ENCODE data around the gene SLX4. TPM values are rescaled to one million over a fixed set of nuclear protein-coding genes. Genes with fewer than 3 reads are reported as not detected.

Gene SLX4
- total RNA-seq, 1 experiment from 2014 or later, result 5.9 TPM

GRCh38 chr16:3577302-3577752 lies 34.1 kb downstream of the SLX4 start, which contains the start of gene NLRC3:
NLRC3 (minus strand) TSS chr16:3577403; CDS start chr16:3565036, 12,367 bp downstream.
- CTCF ChIA-PET, result no interaction called here
- peaks cover 7% of the 10 kb centered on the region for H3K36me3 Mint-ChIP-seq (ENCODE audit: insufficient read depth, unreplicated experiment)
- DNase-seq (ENCODE audit: unreplicated experiment), result no peak
- no peaks in the 10 kb centered on the region for H3K9me3 Mint-ChIP-seq (ENCODE audit: unreplicated experiment)
- no peaks in the 10 kb centered on the region for H3K4me1 Mint-ChIP-seq (ENCODE audit: insufficient read depth, unreplicated experiment)
- BruUV-seq (replicated peaks), result no TSS peak
- POLR2A ChIA-PET, result interaction anchor here (0.7 kb wide), 1 partner anchor 12 kb away, joined by 6 read pairs; no protein-coding TSS in a partner anchor
- H3K27ac Mint-ChIP-seq (ENCODE audit: low read depth, unreplicated experiment), result no peak within 1 kb of the TSS
- TF ChIP-seq, protein P1, sequence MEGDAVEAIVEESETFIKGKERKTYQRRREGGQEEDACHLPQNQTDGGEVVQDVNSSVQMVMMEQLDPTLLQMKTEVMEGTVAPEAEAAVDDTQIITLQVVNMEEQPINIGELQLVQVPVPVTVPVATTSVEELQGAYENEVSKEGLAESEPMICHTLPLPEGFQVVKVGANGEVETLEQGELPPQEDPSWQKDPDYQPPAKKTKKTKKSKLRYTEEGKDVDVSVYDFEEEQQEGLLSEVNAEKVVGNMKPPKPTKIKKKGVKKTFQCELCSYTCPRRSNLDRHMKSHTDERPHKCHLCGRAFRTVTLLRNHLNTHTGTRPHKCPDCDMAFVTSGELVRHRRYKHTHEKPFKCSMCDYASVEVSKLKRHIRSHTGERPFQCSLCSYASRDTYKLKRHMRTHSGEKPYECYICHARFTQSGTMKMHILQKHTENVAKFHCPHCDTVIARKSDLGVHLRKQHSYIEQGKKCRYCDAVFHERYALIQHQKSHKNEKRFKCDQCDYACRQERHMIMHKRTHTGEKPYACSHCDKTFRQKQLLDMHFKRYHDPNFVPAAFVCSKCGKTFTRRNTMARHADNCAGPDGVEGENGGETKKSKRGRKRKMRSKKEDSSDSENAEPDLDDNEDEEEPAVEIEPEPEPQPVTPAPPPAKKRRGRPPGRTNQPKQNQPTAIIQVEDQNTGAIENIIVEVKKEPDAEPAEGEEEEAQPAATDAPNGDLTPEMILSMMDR (IDR thresholded peaks at IDR 0.05; ENCODE audit: unreplicated experiment), result no peak
- H3K27me3 Mint-ChIP-seq (ENCODE audit: insufficient read depth, unreplicated experiment), result no peaks in the 10 kb centered on the region
- intact Hi-C loops (cut with micrococcal nuclease), result no loop called here
- no peak within 1 kb of the TSS for H3K4me3 Mint-ChIP-seq (ENCODE audit: unreplicated experiment)

DNA sequence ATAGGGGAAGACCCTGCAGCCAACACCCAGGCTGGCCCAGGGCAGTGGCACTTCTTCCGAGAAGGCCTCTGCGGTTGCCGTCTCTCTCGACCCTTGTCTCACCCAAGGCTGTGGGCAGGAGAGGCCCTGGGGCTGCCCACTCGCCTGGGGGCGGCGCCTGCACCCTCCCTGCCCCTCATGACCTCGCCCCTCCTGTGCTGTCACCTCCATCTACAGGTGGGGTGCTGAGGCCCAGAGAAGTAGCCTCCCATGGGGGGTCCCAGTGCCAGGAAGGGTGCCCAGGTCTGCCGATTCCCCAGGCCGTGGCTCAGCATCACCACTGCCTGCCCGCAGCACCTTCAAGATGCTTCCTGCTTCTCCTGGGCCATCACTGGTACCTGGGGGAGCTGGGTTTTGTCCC lies 35.2 kb downstream of the SLX4 start:
- TF ChIP-seq, protein P1 (IDR thresholded peaks at IDR 0.05; ENCODE audit: unreplicated experiment), result no peak
- CTCF ChIA-PET, result no interaction called here
- POLR2A ChIA-PET, result no interaction called here
- H3K27ac Mint-ChIP-seq (ENCODE audit: low read depth, unreplicated experiment), result no peak overlapping the region
- H3K4me3 Mint-ChIP-seq (ENCODE audit: unreplicated experiment), result no peak overlapping the region
- H3K9me3 Mint-ChIP-seq (ENCODE audit: unreplicated experiment), result no peaks in the 10 kb centered on the region
- intact Hi-C loops (cut with micrococcal nuclease), result no loop called here
- no TSS peak for BruUV-seq (replicated peaks)
- no peak for DNase-seq (ENCODE audit: unreplicated experiment)
- H3K4me1 Mint-ChIP-seq (ENCODE audit: insufficient read depth, unreplicated experiment), result no peaks in the 10 kb centered on the region
- H3K36me3 Mint-ChIP-seq (ENCODE audit: insufficient read depth, unreplicated experiment), result peaks cover 7% of the 10 kb centered on the region
- no peaks in the 10 kb centered on the region for H3K27me3 Mint-ChIP-seq (ENCODE audit: insufficient read depth, unreplicated experiment)

- no TSS peak for BruUV-seq (replicated peaks)
- Mint-ChIP-seq H3K4me1 (ENCODE audit: insufficient read depth, unreplicated experiment) (no peaks in the 10 kb centered on the region), H3K27me3 (ENCODE audit: insufficient read depth, unreplicated experiment) (no peaks in the 10 kb centered on the region), H3K4me3 (ENCODE audit: unreplicated experiment) (no peak overlapping the region), H3K27ac (ENCODE audit: low read depth, unreplicated experiment) (no peak overlapping the region), H3K9me3 (ENCODE audit: unreplicated experiment) (peaks cover 4% of the 10 kb centered on the region), H3K36me3 (ENCODE audit: insufficient read depth, unreplicated experiment) (peaks cover 3% of the 10 kb centered on the region)
- ChIA-PET CTCF (no interaction called here), POLR2A (no interaction called here)
- intact Hi-C loops (cut with micrococcal nuclease), result no loop called here
- DNase-seq (ENCODE audit: unreplicated experiment), result no peak
- TF ChIP-seq, protein P1 (IDR thresholded peaks at IDR 0.05; ENCODE audit: unreplicated experiment), result no peak
Observed at GRCh38 chr16:3575491-3575890, 35.9 kb downstream of the SLX4 start.

DNA sequence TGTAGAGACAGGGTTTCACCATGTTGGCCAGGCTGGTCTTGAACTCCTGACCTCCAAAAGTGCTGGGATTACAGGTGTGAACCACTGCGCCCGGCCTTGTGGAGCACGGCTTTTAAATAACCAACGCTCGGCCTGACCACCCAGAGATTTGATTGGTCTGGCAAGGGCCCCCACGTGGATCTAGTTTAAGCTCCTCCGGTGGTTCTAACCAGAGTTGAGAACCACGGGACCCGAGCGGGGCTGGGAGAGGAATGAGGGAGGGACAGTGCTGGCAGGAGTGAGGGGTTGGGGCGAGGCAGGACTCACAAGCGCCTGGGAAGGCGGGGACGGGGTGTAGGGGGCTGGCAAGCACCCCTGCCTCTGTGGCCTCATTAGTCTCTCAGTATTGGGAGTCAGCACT lies 37.2 kb downstream of the SLX4 start:
- TF ChIP-seq, protein P1 (IDR thresholded peaks at IDR 0.05; ENCODE audit: unreplicated experiment), result no peak
- BruUV-seq (replicated peaks), result no TSS peak
- ChIA-PET POLR2A (interaction anchor here (0.6 kb wide), 1 partner anchor 65 kb away, joined by 3 read pairs; no protein-coding TSS in a partner anchor), CTCF (no interaction called here)
- Mint-ChIP-seq H3K27ac (ENCODE audit: low read depth, unreplicated experiment) (no peak overlapping the region), H3K36me3 (ENCODE audit: insufficient read depth, unreplicated experiment) (peaks cover 4% of the 10 kb centered on the region), H3K9me3 (ENCODE audit: unreplicated experiment) (peaks cover 7% of the 10 kb centered on the region), H3K27me3 (ENCODE audit: insufficient read depth, unreplicated experiment) (no peaks in the 10 kb centered on the region), H3K4me3 (ENCODE audit: unreplicated experiment) (no peak overlapping the region), H3K4me1 (ENCODE audit: insufficient read depth, unreplicated experiment) (no peaks in the 10 kb centered on the region)
- no peak for DNase-seq (ENCODE audit: unreplicated experiment)
- intact Hi-C loops (cut with micrococcal nuclease), result no loop called here

Data from MCF 10A (cell line).